Liver (tissue), 9 donors: ENCODE data around the gene CD3D. TPM values are rescaled to one million over a fixed set of nuclear protein-coding genes. Genes with fewer than 3 reads are reported as not detected.

Experiments used
- DNase-seq: peaks from one replicate; pipeline ENCODE4 v3.0.0-alpha.2; 2017; ENCODE audit warnings: low spot score
- H3K27ac ChIP-seq, 2 donors: one replicate each; pipeline ENCODE4 v1.7.0; 2013; ENCODE audit warnings: inconsistent platforms in 2 of 2, low read length in 2 of 2, control low read depth in 1 of 2, low read depth in 1 of 2, mild to moderate bottlenecking in 1 of 2
- H3K27me3 ChIP-seq, 4 donors: one replicate each; pipeline versions ENCODE4 v1.6.1 to v1.7.0; 2013; ENCODE audit warnings: low read length in 3 of 4, inconsistent platforms in 1 of 4, mild to moderate bottlenecking in 1 of 4, moderate library complexity in 1 of 4; ENCODE audit not compliant: control insufficient read depth in 4 of 4, insufficient read depth in 4 of 4
- H3K36me3 ChIP-seq, 4 donors: one replicate each; pipeline versions ENCODE4 v1.6.1 to v1.7.0; 2013; ENCODE audit warnings: low read length in 3 of 4, mild to moderate bottlenecking in 3 of 4, low read depth in 1 of 4, moderate library complexity in 1 of 4; ENCODE audit not compliant: control insufficient read depth in 4 of 4, insufficient read depth in 3 of 4
- H3K4me1 ChIP-seq, 4 donors: one replicate each; pipeline versions ENCODE4 v1.6.1 to v1.7.0; 2013; ENCODE audit warnings: low read length in 3 of 4, mild to moderate bottlenecking in 3 of 4, moderate library complexity in 1 of 4; ENCODE audit not compliant: control insufficient read depth in 4 of 4, insufficient read depth in 4 of 4
- H3K4me3 ChIP-seq, 3 donors: one replicate each; pipeline versions ENCODE4 v1.6.1 to v1.7.0; 2013; ENCODE audit warnings: low read length in 3 of 3, control low read depth in 1 of 3, low read depth in 1 of 3, mild to moderate bottlenecking in 1 of 3
- H3K9ac ChIP-seq, 2 donors: one replicate each; pipeline ENCODE4 v1.7.0; 2013; ENCODE audit warnings: low read length in 2 of 2, mild to moderate bottlenecking in 2 of 2, moderate library complexity in 2 of 2, control low read depth in 1 of 2, low read depth in 1 of 2
- H3K9me3 ChIP-seq, 4 donors: one replicate each; pipeline versions ENCODE4 v1.6.1 to v1.7.0; 2013; ENCODE audit warnings: low read length in 3 of 4; ENCODE audit not compliant: control insufficient read depth in 4 of 4
- EGR1 ChIP-seq, 2 donors: IDR thresholded peaks; 2 replicates each; pipeline ENCODE4 v1.6.1; 2016 to 2018; ENCODE audit warnings: antibody characterized with exemption in 2 of 2, low read depth in 2 of 2
- FOXA2 ChIP-seq: IDR thresholded peaks from 2 replicates; pipeline ENCODE4 v1.6.1; 2016; ENCODE audit warnings: antibody characterized with exemption
- GABPA ChIP-seq, 2 donors: IDR thresholded peaks in 1 of 2; conservative IDR thresholded peaks in 1 of 2; 2 replicates each; pipeline ENCODE4 v1.6.1; 2016; ENCODE audit warnings: antibody characterized with exemption in 2 of 2, mild to moderate bottlenecking in 1 of 2, moderate library complexity in 1 of 2
- HNF4A ChIP-seq, 2 donors: conservative IDR thresholded peaks; 2 replicates each; pipeline ENCODE4 v1.6.1; 2016; ENCODE audit warnings: antibody characterized with exemption in 2 of 2, mild to moderate bottlenecking in 2 of 2
- HNF4G ChIP-seq: IDR thresholded peaks from 2 replicates; pipeline ENCODE4 v1.6.1; 2016; ENCODE audit warnings: antibody characterized with exemption
- JUND ChIP-seq, 2 donors: IDR thresholded peaks; 2 replicates each; pipeline ENCODE4 v1.6.1; 2016; ENCODE audit warnings: antibody characterized with exemption in 2 of 2
- NR2F2 ChIP-seq: IDR thresholded peaks from 2 replicates; pipeline ENCODE4 v1.6.1; 2016; ENCODE audit warnings: antibody characterized with exemption
- RAD21 ChIP-seq, 2 donors: IDR thresholded peaks; 2 replicates each; pipeline ENCODE4 v1.6.1; 2016; ENCODE audit warnings: antibody characterized with exemption in 2 of 2, mild to moderate bottlenecking in 2 of 2
- RXRA ChIP-seq, 2 donors: IDR thresholded peaks; 2 replicates each; pipeline ENCODE4 v1.6.1; 2017 to 2018; ENCODE audit warnings: antibody characterized with exemption in 2 of 2, mild to moderate bottlenecking in 1 of 2
- YY1 ChIP-seq: IDR thresholded peaks from 2 replicates; pipeline ENCODE4 v1.6.1; 2016; ENCODE audit warnings: antibody characterized with exemption, mild to moderate bottlenecking
- WGBS: extraction: QIAGEN DNeasy Blood & Tissue Kit; methylation state at CpG from one replicate; pipeline ENCODE4 v1.1.7; 2013; 5-methylcytosine and 5-hydroxymethylcytosine counted together
- polyA plus RNA-seq, 2 donors: library from polyadenylated mRNA; stranded (reverse) in 1 of 2; unstranded in 1 of 2; fragments of 200-250 nt in 1 of 2; fragments of >200 nt in 1 of 2; fragmentation: Nextera tagmentation in 1 of 2; extraction: Ambion mirVana in 1 of 2; gene quantifications; one replicate each; pipeline versions ENCODE4 v1.2.1 to v1.2.3, GENCODE V29; 2013 to 2015
- total RNA-seq, 2 donors: library from RNA; depleted of rRNA; stranded (reverse); fragments of >200 nt; gene quantifications; one replicate each; pipeline ENCODE4 v1.2.3, GENCODE V29; 2014
- TF ChIP-seq, protein P1 (sequence below): IDR thresholded peaks from 2 replicates; pipeline ENCODE4 v1.6.1; 2016; ENCODE audit warnings: antibody characterized with exemption
- TF ChIP-seq, protein P2 (sequence below): IDR thresholded peaks from 2 replicates; pipeline ENCODE4 v1.6.1; 2016; ENCODE audit warnings: antibody characterized with exemption
- TF ChIP-seq, protein P3 (sequence below): fragments of 150-350 bp; IDR thresholded peaks from 2 replicates; pipeline ENCODE4 v1.5.1; 2017; ENCODE audit warnings: improper control_type of control experiment, low read depth, low read length; ENCODE audit not compliant: missing input control
- TF ChIP-seq, protein P4 (sequence below): IDR thresholded peaks from 2 replicates; pipeline ENCODE4 v1.6.1; 2016; ENCODE audit warnings: antibody characterized with exemption, mild to moderate bottlenecking
- donor health status: healthy.
- donor health status: healthy.
- donor health status: healthy.
- donor health status: healthy.
- donor health status: healthy.

CD3D gene
- total and polyA plus RNA-seq, 4 donors: 1.1 to 1.6 (median 1.2) TPM

DNA sequence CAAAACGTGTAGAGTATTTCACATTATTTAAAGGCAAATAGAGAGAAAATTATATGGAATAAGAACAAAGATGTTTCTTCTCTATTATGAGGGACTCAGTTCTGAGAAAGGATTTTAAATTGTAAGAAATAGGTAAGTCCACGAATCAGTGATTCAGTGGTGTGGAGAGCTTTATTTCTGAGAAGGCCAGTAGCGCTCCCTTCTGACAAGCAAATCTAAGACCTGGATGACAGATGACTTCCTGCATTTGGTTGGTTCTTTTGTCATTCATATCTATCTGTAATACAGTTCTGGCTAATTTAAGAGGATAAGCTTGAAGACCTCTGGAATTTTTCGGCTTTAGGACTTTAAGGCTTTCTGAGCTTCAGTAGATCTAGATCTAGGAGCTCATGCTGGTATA, 31.0 kb downstream of the CD3D start:
- Histone ChIP-seq H3K36me3 (no peaks in the 10 kb centered on the region), H3K9ac (no peak overlapping the region), H3K9me3 (no peaks in the 10 kb centered on the region), H3K27me3 (peaks cover 0 to 4% (median 1%) of the 10 kb centered on the region in 4 donors), H3K4me1 (peaks cover 0 to 6% (median 2%) of the 10 kb centered on the region in 4 donors), H3K4me3 (no peak overlapping the region), H3K27ac (no peak overlapping the region)
- 82% methylated on average over 4 of the region's 4 CpGs for WGBS
- DNase-seq: no peak
- TF ChIP-seq FOXA2: no peak
- TF ChIP-seq RXRA (IDR thresholded peaks at IDR 0.05): no peak
- TF ChIP-seq JUND (IDR thresholded peaks at IDR 0.05): no peak

DNA sequence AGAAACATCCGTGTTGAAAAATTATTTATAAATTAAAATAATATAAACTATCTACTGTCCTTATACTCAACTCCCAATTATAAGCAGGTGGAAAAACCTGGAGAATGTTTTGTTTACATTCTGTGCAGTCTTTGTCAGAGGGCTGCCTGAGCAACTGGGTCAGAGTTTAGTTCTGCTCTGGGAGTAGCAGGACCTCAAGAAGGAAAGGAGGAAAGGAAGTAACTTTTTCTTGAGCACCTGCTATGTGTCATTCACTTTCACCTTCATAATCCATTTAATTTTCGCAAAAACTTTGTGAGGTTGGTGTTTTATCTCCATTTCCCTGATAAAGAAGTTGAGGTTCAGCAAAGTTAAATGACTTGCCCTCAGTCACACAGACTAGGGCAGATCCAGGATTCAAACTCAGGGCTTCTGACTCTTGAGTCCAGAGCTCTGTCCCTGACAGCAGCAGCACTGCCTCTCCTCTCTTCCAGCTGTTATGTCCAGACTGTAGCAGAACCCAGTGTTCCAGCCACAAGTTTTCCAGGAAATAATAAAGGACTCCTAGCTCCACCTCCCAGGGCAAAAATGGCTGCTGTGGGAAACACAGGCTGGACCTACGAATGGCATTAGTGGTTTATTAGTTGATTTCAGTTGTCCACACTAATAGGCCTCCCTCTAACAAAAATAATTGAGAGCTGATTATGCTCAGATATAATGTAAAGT, 31.6 kb downstream of the CD3D start:
- Histone ChIP-seq H3K4me1 (peaks cover 0 to 6% (median 2%) of the 10 kb centered on the region in 4 donors), H3K4me3 (no peak overlapping the region), H3K27ac (no peak overlapping the region), H3K9ac (no peak overlapping the region), H3K36me3 (no peaks in the 10 kb centered on the region), H3K9me3 (no peaks in the 10 kb centered on the region), H3K27me3 (peaks cover 0 to 4% (median 1%) of the 10 kb centered on the region in 4 donors)
- WGBS: 86% methylated on average over 3 of the region's 3 CpGs
- no peak for DNase-seq
- TF ChIP-seq NR2F2 (no peak), RAD21 (IDR thresholded peaks at IDR 0.05) (no peak), JUND (IDR thresholded peaks at IDR 0.05) (no peak)
- TF ChIP-seq, protein P1, sequence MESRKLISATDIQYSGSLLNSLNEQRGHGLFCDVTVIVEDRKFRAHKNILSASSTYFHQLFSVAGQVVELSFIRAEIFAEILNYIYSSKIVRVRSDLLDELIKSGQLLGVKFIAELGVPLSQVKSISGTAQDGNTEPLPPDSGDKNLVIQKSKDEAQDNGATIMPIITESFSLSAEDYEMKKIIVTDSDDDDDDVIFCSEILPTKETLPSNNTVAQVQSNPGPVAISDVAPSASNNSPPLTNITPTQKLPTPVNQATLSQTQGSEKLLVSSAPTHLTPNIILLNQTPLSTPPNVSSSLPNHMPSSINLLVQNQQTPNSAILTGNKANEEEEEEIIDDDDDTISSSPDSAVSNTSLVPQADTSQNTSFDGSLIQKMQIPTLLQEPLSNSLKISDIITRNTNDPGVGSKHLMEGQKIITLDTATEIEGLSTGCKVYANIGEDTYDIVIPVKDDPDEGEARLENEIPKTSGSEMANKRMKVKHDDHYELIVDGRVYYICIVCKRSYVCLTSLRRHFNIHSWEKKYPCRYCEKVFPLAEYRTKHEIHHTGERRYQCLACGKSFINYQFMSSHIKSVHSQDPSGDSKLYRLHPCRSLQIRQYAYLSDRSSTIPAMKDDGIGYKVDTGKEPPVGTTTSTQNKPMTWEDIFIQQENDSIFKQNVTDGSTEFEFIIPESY: no peak
- TF ChIP-seq, protein P2, sequence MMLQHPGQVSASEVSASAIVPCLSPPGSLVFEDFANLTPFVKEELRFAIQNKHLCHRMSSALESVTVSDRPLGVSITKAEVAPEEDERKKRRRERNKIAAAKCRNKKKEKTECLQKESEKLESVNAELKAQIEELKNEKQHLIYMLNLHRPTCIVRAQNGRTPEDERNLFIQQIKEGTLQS: no peak

DNA sequence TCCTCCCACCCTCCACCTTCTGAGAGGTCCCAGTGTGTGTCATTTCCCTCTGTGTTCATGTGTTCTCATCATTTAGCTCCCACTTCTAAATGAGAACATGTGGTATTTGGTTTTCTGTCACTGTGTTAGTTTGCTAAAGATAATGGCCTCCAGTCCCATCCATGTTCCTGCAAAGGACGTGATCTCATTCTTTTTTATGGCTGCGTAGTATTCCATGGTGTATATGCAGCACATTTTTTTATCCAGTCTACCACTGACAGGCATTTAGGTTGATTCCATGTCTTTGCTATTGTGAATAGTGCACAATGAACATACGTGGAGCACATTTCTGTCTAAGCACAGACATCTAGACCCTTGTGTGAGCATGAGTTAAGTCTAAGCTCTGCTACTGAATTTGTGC, 32.2 kb downstream of the CD3D start:
- Histone ChIP-seq H3K4me3 (no peak overlapping the region), H3K36me3 (no peaks in the 10 kb centered on the region), H3K9ac (no peak overlapping the region), H3K27ac (no peak overlapping the region), H3K4me1 (peaks cover 0 to 5% (median 1%) of the 10 kb centered on the region in 4 donors), H3K9me3 (no peaks in the 10 kb centered on the region), H3K27me3 (peaks cover 0 to 4% (median 1%) of the 10 kb centered on the region in 4 donors)
- no peak for DNase-seq
- TF ChIP-seq NR2F2: no peak
- TF ChIP-seq EGR1 (IDR thresholded peaks at IDR 0.05; ENCODE audit: low read depth in 2 of 2): no peak
- no peak for TF ChIP-seq YY1
- TF ChIP-seq, protein P3, sequence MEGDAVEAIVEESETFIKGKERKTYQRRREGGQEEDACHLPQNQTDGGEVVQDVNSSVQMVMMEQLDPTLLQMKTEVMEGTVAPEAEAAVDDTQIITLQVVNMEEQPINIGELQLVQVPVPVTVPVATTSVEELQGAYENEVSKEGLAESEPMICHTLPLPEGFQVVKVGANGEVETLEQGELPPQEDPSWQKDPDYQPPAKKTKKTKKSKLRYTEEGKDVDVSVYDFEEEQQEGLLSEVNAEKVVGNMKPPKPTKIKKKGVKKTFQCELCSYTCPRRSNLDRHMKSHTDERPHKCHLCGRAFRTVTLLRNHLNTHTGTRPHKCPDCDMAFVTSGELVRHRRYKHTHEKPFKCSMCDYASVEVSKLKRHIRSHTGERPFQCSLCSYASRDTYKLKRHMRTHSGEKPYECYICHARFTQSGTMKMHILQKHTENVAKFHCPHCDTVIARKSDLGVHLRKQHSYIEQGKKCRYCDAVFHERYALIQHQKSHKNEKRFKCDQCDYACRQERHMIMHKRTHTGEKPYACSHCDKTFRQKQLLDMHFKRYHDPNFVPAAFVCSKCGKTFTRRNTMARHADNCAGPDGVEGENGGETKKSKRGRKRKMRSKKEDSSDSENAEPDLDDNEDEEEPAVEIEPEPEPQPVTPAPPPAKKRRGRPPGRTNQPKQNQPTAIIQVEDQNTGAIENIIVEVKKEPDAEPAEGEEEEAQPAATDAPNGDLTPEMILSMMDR: no peak
- TF ChIP-seq, protein P2: no peak
- TF ChIP-seq, protein P4, sequence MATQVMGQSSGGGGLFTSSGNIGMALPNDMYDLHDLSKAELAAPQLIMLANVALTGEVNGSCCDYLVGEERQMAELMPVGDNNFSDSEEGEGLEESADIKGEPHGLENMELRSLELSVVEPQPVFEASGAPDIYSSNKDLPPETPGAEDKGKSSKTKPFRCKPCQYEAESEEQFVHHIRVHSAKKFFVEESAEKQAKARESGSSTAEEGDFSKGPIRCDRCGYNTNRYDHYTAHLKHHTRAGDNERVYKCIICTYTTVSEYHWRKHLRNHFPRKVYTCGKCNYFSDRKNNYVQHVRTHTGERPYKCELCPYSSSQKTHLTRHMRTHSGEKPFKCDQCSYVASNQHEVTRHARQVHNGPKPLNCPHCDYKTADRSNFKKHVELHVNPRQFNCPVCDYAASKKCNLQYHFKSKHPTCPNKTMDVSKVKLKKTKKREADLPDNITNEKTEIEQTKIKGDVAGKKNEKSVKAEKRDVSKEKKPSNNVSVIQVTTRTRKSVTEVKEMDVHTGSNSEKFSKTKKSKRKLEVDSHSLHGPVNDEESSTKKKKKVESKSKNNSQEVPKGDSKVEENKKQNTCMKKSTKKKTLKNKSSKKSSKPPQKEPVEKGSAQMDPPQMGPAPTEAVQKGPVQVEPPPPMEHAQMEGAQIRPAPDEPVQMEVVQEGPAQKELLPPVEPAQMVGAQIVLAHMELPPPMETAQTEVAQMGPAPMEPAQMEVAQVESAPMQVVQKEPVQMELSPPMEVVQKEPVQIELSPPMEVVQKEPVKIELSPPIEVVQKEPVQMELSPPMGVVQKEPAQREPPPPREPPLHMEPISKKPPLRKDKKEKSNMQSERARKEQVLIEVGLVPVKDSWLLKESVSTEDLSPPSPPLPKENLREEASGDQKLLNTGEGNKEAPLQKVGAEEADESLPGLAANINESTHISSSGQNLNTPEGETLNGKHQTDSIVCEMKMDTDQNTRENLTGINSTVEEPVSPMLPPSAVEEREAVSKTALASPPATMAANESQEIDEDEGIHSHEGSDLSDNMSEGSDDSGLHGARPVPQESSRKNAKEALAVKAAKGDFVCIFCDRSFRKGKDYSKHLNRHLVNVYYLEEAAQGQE: no peak
- no peak for TF ChIP-seq JUND (IDR thresholded peaks at IDR 0.05)
- TF ChIP-seq HNF4A (conservative IDR thresholded peaks at IDR 0.05): no peak
- TF ChIP-seq, protein P1: no peak
- no peak for TF ChIP-seq GABPA (IDR thresholded peaks at IDR 0.05 in 1 of 2, conservative IDR thresholded peaks at IDR 0.05 in 1 of 2)
- TF ChIP-seq RAD21 (IDR thresholded peaks at IDR 0.05): no peak
- TF ChIP-seq HNF4G: no peak
- WGBS: 93% methylated on average over 3 of the region's 3 CpGs
